Raji (cell line): ENCODE data around the gene GTF3C2.

Experiments
- POLR2A ChIP-seq: IDR thresholded peaks from 2 replicates; pipeline ENCODE4 v1.6.1; 2011; ENCODE audit warnings: low read depth, low read length, control low read depth; ENCODE audit not compliant: insufficient read depth

Gene GTF3C2

GRCh38 chr2:27315122-27315521 is 41.4 kb downstream of the GTF3C2 start:
- TF ChIP-seq POLR2A = no peak

- TF ChIP-seq POLR2A = no peak
These were observed 41.9 kb downstream of the GTF3C2 start for GRCh38 chr2:27314709-27315108.

GRCh38 chr2:27313882-27314645 is 42.5 kb downstream of the GTF3C2 start:
- TF ChIP-seq POLR2A = no peak

GRCh38 chr2:27312152-27312551 is 44.4 kb downstream of the GTF3C2 start:
- TF ChIP-seq POLR2A = no peak

- no peak for TF ChIP-seq POLR2A
These were observed 46.9 kb downstream of the GTF3C2 start for GRCh38 chr2:27309651-27310050.

GRCh38 chr2:27308359-27308881 is 48.1 kb downstream of the GTF3C2 start, which contains the start of gene UCN:
UCN (minus strand) TSS chr2:27308445; CDS start chr2:27307895, 550 bp downstream.
- no peak for TF ChIP-seq POLR2A

GRCh38 chr2:27307545-27308358 is 48.8 kb downstream of the GTF3C2 start:
- TF ChIP-seq POLR2A = no peak

GRCh38 chr2:27307287-27307544 is 49.3 kb downstream of the GTF3C2 start:
- no peak for TF ChIP-seq POLR2A

GRCh38 chr2:27306573-27307286 is 49.8 kb downstream of the GTF3C2 start:
- no peak for TF ChIP-seq POLR2A

- TF ChIP-seq POLR2A = no peak
These were observed 50.4 kb downstream of the GTF3C2 start for GRCh38 chr2:27306136-27306535.

- no peak for TF ChIP-seq POLR2A
These were observed 51.0 kb downstream of the GTF3C2 start for GRCh38 chr2:27305516-27305915.

- TF ChIP-seq POLR2A = no peak
These were observed 51.9 kb downstream of the GTF3C2 start for GRCh38 chr2:27304488-27305240.

GRCh38 chr2:27303093-27304025 is 53.2 kb downstream of the GTF3C2 start:
- no peak for TF ChIP-seq POLR2A
